22Rv1 (cell line): ENCODE measurements around the gene OR8G5.
"Not testable (repeated sequence)": the region's sequence is repeated elsewhere in the genome, so short reads cannot be mapped to it uniquely, and the experiment has no call there.

Experiments used
- H3K27ac ChIP-seq: fragments of 450-650 bp; 2 replicates; pipeline ENCODE4 v1.5.1; 2017
- ZFX ChIP-seq: fragments of 450-650 bp; IDR thresholded peaks from 2 replicates; pipeline ENCODE4 v1.6.1; 2017; ENCODE audit warnings: antibody characterized with exemption, borderline replicate concordance
- TF ChIP-seq, protein P1 (sequence below): fragments of 450-650 bp; IDR thresholded peaks from 2 replicates; pipeline ENCODE4 v1.5.1; 2017; ENCODE audit warnings: mild to moderate bottlenecking

OR8G5 gene

DNA sequence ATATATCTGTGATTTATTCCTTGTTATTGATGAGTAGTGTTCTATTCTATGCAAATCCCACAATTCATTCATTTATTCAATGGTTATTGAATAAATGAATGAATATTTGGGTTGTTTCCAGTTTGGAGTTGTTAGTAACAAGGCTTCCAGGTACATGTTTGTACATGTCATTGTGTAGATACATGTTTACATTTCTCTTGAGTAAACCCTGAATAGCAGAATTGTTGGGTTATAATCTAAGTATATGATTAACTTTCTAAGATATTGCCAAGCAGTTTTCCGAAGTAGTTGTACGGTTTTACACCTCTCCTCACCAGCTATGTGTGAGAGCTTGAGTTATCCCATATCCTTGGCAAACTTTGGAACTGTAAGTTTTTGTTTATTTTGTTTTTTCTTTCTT is 33.8 kb upstream of the OR8G5 start:
- TF ChIP-seq, protein P1, sequence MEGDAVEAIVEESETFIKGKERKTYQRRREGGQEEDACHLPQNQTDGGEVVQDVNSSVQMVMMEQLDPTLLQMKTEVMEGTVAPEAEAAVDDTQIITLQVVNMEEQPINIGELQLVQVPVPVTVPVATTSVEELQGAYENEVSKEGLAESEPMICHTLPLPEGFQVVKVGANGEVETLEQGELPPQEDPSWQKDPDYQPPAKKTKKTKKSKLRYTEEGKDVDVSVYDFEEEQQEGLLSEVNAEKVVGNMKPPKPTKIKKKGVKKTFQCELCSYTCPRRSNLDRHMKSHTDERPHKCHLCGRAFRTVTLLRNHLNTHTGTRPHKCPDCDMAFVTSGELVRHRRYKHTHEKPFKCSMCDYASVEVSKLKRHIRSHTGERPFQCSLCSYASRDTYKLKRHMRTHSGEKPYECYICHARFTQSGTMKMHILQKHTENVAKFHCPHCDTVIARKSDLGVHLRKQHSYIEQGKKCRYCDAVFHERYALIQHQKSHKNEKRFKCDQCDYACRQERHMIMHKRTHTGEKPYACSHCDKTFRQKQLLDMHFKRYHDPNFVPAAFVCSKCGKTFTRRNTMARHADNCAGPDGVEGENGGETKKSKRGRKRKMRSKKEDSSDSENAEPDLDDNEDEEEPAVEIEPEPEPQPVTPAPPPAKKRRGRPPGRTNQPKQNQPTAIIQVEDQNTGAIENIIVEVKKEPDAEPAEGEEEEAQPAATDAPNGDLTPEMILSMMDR: no peak
- TF ChIP-seq ZFX: no peak
- H3K27ac ChIP-seq: no peak overlapping the region

DNA sequence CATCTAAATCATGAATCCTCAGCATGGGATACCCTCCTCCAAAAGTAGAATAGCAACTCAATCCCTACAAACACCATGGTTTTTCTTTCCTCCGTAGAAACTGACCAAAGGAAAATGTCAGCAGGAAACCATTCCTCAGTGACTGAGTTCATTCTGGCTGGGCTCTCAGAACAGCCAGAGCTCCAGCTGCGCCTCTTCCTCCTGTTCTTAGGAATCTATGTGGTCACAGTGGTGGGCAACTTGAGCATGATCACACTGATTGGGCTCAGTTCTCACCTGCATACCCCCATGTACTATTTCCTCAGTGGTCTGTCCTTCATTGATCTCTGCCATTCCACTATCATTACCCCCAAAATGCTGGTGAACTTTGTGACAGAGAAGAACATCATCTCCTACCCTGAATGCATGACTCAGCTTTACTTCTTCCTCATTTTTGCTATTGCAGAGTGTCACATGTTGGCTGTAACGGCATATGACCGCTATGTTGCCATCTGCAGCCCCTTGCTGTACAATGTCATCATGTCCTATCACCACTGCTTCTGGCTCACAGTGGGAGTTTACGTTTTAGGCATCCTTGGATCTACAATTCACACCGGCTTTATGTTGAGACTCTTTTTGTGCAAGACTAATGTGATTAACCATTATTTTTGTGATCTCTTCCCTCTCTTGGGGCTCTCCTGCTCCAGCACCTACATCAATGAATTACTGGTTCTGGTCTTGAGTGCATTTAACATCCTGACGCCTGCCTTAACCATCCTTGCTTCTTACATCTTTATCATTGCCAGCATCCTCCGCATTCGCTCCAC is 31.4 kb upstream of the OR8G5 start:
- H3K27ac ChIP-seq: not testable (repeated sequence)

DNA sequence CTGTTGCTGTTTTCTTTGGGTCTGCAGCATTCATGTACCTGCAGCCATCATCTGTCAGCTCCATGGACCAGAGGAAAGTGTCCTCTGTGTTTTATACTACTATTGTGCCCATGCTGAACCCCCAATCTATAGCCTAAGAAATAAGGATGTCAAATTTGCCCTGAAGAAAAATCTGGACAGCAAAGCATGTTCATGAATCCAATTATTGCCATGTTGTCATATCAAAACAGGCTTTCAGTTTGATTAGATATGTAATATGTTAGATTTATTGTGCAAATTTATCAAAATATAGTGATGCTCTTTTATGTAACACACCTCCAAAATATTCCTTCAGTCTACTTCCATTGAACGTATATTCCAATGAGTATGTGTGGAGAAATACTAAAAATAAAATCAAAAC is 30.7 kb upstream of the OR8G5 start:
- H3K27ac ChIP-seq: no peak overlapping the region
- TF ChIP-seq, protein P1: no peak
- no peak for TF ChIP-seq ZFX

DNA sequence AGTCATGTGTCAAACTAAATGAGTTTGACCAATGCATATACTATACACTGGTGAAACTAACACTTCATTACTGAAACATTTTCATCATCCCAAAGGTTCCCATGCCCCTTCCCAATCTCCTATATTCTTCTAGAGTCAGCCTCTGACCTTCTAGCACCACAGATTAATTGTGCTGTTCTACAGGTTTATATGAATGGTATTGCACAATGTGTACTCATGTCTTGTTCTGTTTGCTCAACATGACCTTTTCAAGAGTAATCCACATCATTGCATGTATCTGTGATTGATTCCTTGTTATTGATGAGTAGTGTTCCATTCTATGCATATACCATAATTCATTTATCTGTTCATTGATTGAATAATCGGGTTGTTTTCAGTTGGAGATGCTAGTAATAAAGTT is 22.8 kb upstream of the OR8G5 start:
- TF ChIP-seq, protein P1: no peak
- no peak for TF ChIP-seq ZFX
- no peak overlapping the region for H3K27ac ChIP-seq

DNA sequence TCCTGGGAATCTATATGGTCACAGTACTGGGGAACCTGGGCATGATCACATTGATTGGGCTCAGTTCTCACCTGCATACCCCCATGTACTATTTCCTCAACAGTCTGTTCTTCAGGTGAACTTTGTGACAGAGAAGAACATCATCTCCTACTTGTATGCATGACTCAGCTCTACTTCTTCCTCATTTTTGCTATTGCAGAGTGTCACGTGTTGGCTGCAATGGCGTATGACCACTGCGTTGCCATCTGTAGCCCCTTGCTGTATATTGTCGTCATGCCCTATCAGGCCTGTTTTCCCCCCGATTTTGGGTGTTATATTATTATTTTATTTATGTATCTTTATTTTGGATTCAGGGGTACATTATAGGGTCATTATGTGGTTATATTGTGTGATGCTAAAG is 17.7 kb upstream of the OR8G5 start:
- no peak overlapping the region for H3K27ac ChIP-seq
- TF ChIP-seq, protein P1: no peak
- TF ChIP-seq ZFX: no peak

DNA sequence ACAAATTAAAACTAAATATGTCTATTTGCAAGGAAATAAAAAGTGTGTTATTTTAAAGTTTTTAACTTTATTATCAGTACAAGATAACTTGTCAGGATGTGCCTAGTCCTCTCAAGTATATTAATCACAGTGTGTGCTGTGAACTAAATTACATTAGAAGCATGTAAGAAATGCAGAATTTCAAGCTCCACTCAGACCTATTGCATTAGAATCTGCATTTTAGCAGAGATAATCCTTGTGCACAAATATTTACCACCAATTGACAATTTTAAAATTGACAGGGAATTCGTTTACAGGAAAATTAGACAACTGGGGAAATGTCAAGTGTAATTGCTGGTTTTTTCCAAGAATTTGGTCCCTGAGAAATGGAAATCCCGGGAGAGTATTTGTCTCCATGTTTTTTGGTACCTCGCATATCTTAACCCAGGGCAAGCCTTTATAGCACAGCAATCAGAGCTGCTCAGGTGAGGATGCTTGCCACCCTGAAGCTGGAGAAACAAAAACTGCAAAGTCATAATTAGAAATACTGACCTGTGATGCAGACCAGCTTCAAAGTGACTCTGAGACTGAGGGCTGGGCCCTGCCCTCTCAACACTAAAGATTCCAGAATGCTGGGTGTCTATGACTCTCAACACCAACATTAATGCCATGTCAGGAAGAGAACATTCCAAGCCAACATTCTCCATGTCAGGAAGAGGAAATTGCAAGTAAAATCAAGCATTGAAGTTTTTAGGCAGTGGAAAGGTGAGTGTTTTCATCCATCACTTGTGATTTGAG is 15.4 kb upstream of the OR8G5 start, which contains the start of gene OR8G1:
Gene OR8G1 (plus strand): TSS at position 475 of the 777 bp plus-strand sequence. CDS start 8,581 bp downstream, outside the sequence.
- no peak within 1 kb of the TSS for H3K27ac ChIP-seq
- no peak for TF ChIP-seq ZFX
- TF ChIP-seq, protein P1: no peak

DNA sequence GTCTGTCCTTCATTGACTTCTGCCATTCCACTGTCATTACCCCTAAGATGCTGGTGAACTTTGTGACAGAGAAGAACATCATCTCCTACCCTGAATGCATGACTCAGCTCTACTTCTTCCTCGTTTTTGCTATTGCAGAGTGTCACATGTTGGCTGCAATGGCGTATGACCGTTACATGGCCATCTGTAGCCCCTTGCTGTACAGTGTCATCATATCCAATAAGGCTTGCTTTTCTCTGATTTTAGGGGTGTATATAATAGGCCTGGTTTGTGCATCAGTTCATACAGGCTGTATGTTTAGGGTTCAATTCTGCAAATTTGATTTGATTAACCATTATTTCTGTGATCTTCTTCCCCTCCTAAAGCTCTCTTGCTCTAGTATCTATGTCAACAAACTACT is 6.3 kb upstream of the OR8G5 start:
- H3K27ac ChIP-seq: not testable (repeated sequence)

DNA sequence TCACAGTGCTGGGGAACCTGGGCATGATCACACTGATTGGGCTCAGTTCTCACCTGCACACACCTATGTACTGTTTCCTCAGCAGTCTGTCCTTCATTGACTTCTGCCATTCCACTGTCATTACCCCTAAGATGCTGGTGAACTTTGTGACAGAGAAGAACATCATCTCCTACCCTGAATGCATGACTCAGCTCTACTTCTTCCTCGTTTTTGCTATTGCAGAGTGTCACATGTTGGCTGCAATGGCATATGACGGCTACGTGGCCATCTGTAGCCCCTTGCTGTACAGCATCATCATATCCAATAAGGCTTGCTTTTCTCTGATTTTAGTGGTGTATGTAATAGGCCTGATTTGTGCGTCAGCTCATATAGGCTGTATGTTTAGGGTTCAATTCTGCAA is 8.9 kb downstream of the OR8G5 start:
- not testable (repeated sequence) for H3K27ac ChIP-seq

DNA sequence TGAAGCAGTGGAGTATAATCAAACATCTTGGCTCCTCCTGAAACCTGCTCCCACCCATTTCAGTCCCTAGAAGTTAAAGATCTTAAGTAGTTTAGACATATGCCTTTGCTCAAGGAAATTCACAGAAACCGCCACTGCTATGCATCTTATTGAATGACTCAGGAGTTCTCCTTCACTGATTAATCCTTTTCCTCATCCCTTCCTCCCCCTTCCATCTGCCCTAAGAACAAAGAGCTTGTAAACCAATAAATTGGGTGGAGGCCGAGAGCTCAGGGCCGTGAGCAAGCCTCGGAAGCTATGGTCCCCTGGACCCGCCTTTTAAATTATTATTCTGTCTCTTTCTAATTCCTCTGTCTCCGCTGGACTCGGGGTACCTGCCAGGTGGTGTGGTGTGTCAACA is 14.7 kb downstream of the OR8G5 start:
- not testable (repeated sequence) for H3K27ac ChIP-seq
